Testis (tissue), 3 donors: ENCODE data around the gene MTPN. TPM values are rescaled to one million over a fixed set of nuclear protein-coding genes. Genes with fewer than 3 reads are reported as not detected.

Source experiments
- DNase-seq: peaks from one replicate; pipeline ENCODE4 v3.0.0-alpha.2; 2019
- H3K27ac ChIP-seq, 2 donors: fragments of 200-600 bp; sonication (generic); one replicate each; pipeline ENCODE4 v1.5.1; 2019
- H3K27me3 ChIP-seq: fragments of 200-600 bp; sonication (generic); one replicate; pipeline ENCODE4 v1.5.1; 2019
- H3K36me3 ChIP-seq: fragments of 200-600 bp; sonication (generic); one replicate; pipeline ENCODE4 v1.5.1; 2017; ENCODE audit warnings: low read depth; ENCODE audit errors: missing control alignments
- H3K4me1 ChIP-seq: fragments of 200-600 bp; sonication (generic); one replicate; pipeline ENCODE4 v1.5.1; 2019
- H3K4me3 ChIP-seq, 2 donors: fragments of 200-600 bp; sonication (generic); one replicate each; pipeline ENCODE4 v1.5.1; 2017 to 2019
- H3K9me3 ChIP-seq: fragments of 200-600 bp; sonication (generic); one replicate; pipeline ENCODE4 v1.5.1; 2017
- CTCF ChIP-seq, 3 experiments: fragments of 450-650 bp in 2 of 3; fragments of 200-600 bp in 1 of 3; sonication (generic) in 1 of 3; IDR thresholded peaks; one replicate each; pipeline ENCODE4 v1.5.1; 2016 to 2019; ENCODE audit warnings: antibody characterized with exemption in 3 of 3, mild to moderate bottlenecking in 2 of 3, moderate library complexity in 1 of 3
- POLR2A ChIP-seq: fragments of 450-650 bp; IDR thresholded peaks from one replicate; pipeline ENCODE4 v1.6.1; 2017; ENCODE audit warnings: antibody characterized with exemption, mild to moderate bottlenecking, moderate library complexity
- WGBS, 2 donors: methylation state at CpG; one replicate each; pipeline ENCODE4 v1.1.5; 2018; 5-methylcytosine and 5-hydroxymethylcytosine counted together
- intact Hi-C: fragments of 100-400 bp; cut with DNase I; formaldehyde crosslinking; loops from one replicate; pipeline ENCODE4 v1.15.1; 2023; ENCODE audit warnings: low total_unique reads
- polyA plus RNA-seq: library from polyadenylated mRNA; stranded (reverse); fragments of 350-450 nt; fragmentation: Illumina TruSeq; extraction: RNeasy Lipid Tissue Mini Kit (QIAGEN cat#74804); gene quantifications from one replicate; pipeline ENCODE4 v1.2.3, GENCODE V29; 2014; ENCODE audit warnings: low read depth, low replicate concordance; ENCODE audit not compliant: insufficient read depth
- total RNA-seq, 2 donors: library from RNA; depleted of rRNA; stranded (reverse); fragments of >200 nt; gene quantifications; one replicate each; pipeline ENCODE4 v1.2.3, GENCODE V29; 2016

The MTPN gene
- total and polyA plus RNA-seq, 3 donors from 2014 or later, result 141 to 144 (median 142) TPM

DNA sequence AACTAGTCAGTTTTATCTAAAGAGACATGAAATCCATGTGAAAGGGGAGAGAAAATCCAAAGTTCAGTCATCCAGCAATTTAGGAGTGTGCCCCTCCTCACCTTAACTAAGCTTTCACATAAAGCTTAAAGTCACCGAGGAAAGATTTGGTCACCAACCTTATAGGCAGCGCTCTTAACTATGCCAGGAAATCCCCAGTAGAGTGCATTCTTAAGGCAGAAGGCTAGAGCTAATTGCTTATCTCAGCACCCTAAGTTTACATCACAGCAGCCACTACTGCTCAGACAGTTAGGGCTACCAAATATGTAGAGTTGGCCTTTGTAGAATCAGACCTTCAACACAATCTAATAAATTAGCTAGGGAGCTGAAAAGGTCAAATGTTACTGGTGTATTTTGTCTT is 47.9 kb downstream of the MTPN start:
- Histone ChIP-seq H3K4me1 (peaks cover 5% of the 10 kb centered on the region), H3K4me3 (no peak overlapping the region), H3K36me3 (no peaks in the 10 kb centered on the region), H3K9me3 (no peaks in the 10 kb centered on the region), H3K27ac (no peak overlapping the region), H3K27me3 (no peaks in the 10 kb centered on the region)
- 77 to 89% methylated on average over 2 of the region's 2 CpGs for WGBS, 2 donors
- no peak for DNase-seq
- intact Hi-C loops, result no loop called here
- TF ChIP-seq CTCF (IDR thresholded peaks at IDR 0.05) (no peak), POLR2A (no peak)

GRCh38 chr7:135928136-135928535 is 49.0 kb downstream of the MTPN start:
- no peak overlapping the region for H3K4me3 ChIP-seq
- H3K27ac ChIP-seq, result no peak overlapping the region
- TF ChIP-seq POLR2A, result no peak
- H3K36me3 ChIP-seq, result no peaks in the 10 kb centered on the region
- no peaks in the 10 kb centered on the region for H3K27me3 ChIP-seq
- intact Hi-C loops, result no loop called here
- H3K9me3 ChIP-seq, result no peaks in the 10 kb centered on the region
- H3K4me1 ChIP-seq, result peaks cover 5% of the 10 kb centered on the region
- no peak for DNase-seq

DNA sequence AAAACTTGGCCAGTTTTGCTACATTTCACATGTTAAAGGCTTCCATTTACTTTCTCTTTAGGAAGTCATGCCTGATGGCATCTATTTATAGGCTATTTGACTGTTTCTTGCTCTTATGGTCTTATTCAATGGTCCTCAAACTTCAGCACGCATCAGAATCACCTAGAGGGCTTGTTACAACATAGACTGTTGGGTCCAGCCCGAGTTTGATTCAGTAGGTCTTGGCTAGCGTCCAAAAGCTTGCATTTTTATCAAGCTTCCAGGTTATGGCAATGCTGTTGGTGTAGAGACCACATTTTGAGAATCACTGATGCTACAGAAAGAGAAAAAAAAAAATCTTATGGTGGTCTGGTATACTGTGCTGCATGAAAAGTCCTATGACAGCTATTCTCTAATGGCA is 51.9 kb downstream of the MTPN start:
- DNase-seq, result no peak

GRCh38 chr7:135924302-135924701 is 52.9 kb downstream of the MTPN start:
- no peak for DNase-seq
- Histone ChIP-seq H3K27ac (no peak overlapping the region), H3K36me3 (no peaks in the 10 kb centered on the region), H3K4me1 (no peaks in the 10 kb centered on the region), H3K4me3 (no peak overlapping the region), H3K27me3 (no peaks in the 10 kb centered on the region), H3K9me3 (no peaks in the 10 kb centered on the region)
- TF ChIP-seq POLR2A (no peak), CTCF (IDR thresholded peaks at IDR 0.05) (no peak)
- intact Hi-C loops, result no loop called here
- 84 to 86% methylated on average over 3 of the region's 3 CpGs for WGBS, 2 donors

More for the DNA sequence above, 51.9 kb downstream of the MTPN start:
- Histone ChIP-seq H3K27me3 (no peaks in the 10 kb centered on the region), H3K27ac (no peak overlapping the region), H3K36me3 (no peaks in the 10 kb centered on the region), H3K9me3 (no peaks in the 10 kb centered on the region), H3K4me3 (no peak overlapping the region), H3K4me1 (peaks cover 5% of the 10 kb centered on the region)
- TF ChIP-seq POLR2A (no peak), CTCF (IDR thresholded peaks at IDR 0.05) (no peak)
- intact Hi-C loops, result no loop called here
- WGBS, 2 donors, result 60 to 85% methylated on average over 3 of the region's 3 CpGs

GRCh38 chr7:135922263-135922662 is 54.9 kb downstream of the MTPN start:
- no peaks in the 10 kb centered on the region for H3K36me3 ChIP-seq
- intact Hi-C loops, result no loop called here
- no peaks in the 10 kb centered on the region for H3K27me3 ChIP-seq
- WGBS, 2 donors, result 95% methylated on average over 3 of the region's 3 CpGs
- no peaks in the 10 kb centered on the region for H3K9me3 ChIP-seq
- H3K4me3 ChIP-seq, result no peak overlapping the region
- no peaks in the 10 kb centered on the region for H3K4me1 ChIP-seq
- no peak overlapping the region for H3K27ac ChIP-seq
- DNase-seq, result no peak
- TF ChIP-seq CTCF (IDR thresholded peaks at IDR 0.05) (no peak), POLR2A (no peak)
